Loucy (cell line): ENCODE results near the gene FANCL.

Experiments
- CTCF ChIP-seq: fragments of 200-600 bp; sonication (generic); conservative IDR thresholded peaks from 2 replicates; pipeline ENCODE4 v1.5.1; 2014; ENCODE audit warnings: mild to moderate bottlenecking, antibody characterized with exemption, low read length
- EZH2phosphoT487 ChIP-seq: fragments of 200-600 bp; IDR thresholded peaks from 2 replicates; pipeline ENCODE4 v1.6.1; 2018; ENCODE audit warnings: antibody characterized with exemption, mild to moderate bottlenecking, moderate library complexity, borderline replicate concordance

- TF ChIP-seq CTCF (no peak), EZH2phosphoT487 (no peak)
Observed at GRCh38 chr2:58283931-58284330, 42.8 kb upstream of the FANCL start.
